SW480 (cell line): ENCODE data around the gene LDLRAD4.

ENCODE experiments used
- DNase-seq: peaks from one replicate; pipeline ENCODE4 v3.0.0-alpha.2; 2016; ENCODE audit warnings: low spot score

Gene LDLRAD4

GRCh38 chr18:13406736-13407135, 188.2 kb downstream of the LDLRAD4 start:
- no peak for DNase-seq

DNA sequence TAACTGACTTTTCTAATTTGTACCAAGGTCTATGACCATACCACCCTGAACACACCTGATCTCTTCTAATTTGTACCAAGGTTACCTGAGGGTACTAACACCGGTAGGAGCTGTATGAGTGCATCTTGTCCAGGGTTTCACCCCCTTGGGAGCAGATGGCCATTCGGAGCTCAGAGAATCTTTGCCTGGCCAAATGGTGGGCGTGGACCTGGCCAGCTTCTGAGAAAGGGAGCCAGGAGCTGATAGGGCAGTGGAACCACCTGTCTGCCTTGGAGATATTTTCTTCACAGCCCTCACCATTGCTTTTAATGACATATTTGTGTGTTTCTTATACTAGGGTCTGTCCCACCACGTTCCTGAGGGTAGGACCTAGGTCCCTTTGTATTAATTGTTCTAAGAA, 188.9 kb downstream of the LDLRAD4 start:
- DNase-seq: no peak

DNA sequence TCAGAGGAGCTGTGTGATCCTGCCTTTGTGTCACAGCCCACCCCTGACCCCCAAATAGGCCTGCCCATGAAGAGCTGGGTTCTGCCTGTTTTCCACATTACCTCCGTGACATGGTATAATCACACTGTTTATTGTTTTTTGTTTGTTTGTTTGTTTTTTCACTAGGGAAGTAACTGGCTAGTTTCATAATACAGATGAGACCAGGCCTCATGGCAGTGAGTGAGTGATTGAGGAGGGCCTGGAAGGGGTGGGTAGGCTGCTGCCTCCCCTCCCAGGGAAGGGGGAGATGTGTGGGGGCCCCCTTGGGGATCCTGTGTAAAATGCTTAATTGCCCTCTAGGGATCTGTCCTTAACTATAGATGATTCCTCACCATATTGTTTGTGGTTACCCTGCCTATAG, 190.5 kb downstream of the LDLRAD4 start:
- no peak for DNase-seq

- DNase-seq: no peak
Observed at GRCh38 chr18:13409997-13410396, 191.4 kb downstream of the LDLRAD4 start.

DNA sequence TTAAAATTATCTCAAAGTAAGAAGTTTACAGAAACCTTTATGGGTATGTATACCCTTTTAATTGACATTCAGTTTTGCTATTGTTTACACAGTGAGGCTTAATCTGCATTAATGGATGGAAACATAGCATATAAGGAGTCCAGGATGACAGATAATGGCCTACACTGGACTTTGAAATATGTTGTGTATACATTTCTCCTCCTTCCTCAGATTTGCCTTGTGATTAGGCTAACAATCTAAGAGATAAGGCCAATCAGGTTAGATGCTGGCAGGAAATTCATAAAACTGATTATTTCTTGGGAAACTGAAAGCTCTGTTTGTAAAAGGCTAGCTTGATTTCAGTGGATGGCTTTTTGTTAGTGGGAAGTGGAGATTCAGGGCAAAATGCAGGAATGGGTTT, 191.9 kb downstream of the LDLRAD4 start:
- no peak for DNase-seq

DNA sequence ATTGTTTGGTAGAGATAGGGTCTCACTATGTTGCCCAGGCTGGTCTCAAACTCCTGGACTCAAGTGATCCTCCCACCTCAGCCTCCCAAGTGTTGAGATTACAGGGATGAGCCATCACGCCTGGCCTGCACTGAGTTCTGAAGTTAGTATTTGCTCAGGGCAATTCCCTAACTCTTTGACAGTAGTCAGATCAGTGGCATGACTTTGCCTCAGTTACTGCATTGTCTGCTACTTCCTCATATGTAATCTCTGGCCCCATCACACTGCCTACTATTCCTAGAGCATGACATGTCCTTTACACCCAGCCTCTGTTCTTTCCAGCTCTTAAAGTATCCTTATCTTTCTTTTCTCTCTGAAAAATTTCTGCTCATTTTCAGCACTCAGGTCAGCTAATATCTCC, 193.5 kb downstream of the LDLRAD4 start:
- DNase-seq: no peak

DNA sequence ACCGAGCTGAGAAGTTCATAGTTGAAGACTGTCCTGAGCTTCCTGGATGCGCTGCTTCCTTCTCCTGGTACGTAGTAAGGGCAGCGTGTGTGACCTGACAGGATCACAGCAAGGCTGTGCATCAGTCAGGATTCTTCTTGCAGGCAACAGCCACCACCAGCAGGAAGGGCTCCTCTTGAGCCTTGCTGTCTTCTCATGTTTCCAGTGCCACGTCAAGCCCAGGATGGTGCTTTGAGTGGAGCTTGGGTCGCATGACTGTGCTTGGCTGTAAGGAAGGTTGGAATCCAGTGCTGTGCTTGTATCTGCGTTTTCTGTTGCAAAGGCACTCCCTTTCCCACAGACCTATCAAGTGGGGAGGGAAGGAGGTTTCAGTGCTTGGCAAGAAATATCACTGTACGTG, 194.3 kb downstream of the LDLRAD4 start:
- no peak for DNase-seq

- no peak for DNase-seq
Observed at GRCh38 chr18:13414102-13414501, 195.5 kb downstream of the LDLRAD4 start.

GRCh38 chr18:13414521-13414920, 196.0 kb downstream of the LDLRAD4 start:
- DNase-seq: no peak

DNA sequence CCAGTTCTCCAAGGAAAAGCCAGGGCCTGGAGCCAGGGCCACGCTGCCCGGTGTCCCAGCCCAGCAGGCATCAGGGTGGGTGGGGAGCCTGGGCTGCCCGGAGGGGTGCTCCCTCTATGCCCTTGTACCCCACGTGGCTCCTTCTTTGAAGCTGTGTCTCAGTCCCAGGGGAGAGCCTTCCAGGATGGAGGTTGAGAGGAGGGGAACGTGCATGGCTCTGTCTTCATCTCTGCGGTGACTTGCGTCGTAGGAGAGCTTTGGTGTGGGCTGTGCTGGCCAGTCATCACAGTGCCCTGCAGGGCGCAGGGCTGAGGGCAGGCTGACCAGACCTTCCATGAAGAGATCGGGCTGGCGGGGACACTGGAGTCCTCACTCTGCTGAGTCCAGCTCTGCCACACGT, 197.2 kb downstream of the LDLRAD4 start:
- no peak for DNase-seq

- DNase-seq: no peak
Observed at GRCh38 chr18:13416208-13416607, 197.6 kb downstream of the LDLRAD4 start.

DNA sequence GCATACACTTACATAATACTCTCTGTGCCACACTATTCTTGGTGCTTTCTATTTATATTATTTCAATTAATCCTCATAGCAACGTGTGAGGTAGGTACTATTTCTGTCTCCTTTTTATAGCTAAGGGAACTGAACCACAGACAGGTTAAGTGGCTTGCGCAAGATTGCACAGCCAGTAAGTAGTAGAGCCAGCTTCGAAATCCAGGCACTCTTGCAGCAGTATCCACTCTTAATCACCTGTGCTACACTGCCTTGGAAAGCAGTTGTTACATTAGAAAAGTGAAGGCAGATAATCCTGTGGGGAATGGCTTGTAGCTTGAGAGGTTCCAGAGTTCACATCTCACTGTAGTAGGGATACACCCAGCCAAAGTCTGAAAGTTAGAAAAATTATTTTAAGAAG, 198.3 kb downstream of the LDLRAD4 start:
- DNase-seq: no peak

- DNase-seq: no peak
Observed at GRCh38 chr18:13418013-13418710, 199.6 kb downstream of the LDLRAD4 start.

DNA sequence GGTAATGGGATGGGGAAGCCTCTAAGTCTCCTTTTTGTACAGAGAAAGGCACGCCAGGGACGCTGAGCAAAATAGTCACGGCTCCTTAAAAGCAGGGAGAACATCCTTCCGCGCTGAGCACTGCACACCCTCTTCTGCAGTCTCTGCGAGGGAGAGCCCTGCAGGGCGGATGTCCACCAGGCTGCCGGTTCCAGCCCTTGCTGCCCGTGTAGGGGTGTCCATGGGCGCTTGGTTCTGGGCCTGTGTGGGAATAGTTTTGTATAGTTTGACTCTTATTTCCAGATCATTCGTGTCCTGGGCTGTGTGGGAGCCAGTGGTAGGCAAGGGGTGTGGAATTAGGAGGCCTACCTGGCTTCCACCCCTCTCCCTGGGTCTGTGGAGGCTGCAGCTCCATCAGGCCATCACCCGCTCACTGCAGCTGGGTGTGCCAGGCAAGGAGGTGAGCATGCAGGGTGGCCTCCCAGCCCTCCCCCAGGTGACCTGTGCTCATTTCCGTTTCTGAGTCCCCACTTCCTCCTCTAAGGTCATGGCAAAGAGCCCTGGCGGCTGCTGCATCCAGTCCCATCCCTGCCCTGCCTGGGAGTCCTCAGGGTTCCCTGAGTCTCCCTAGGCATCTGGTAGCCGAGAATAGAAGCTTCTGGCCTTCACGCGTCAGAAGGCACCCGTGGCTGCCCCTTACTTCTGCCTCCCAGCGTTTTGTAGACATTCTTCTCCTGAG, 202.6 kb downstream of the LDLRAD4 start:
- no peak for DNase-seq

DNA sequence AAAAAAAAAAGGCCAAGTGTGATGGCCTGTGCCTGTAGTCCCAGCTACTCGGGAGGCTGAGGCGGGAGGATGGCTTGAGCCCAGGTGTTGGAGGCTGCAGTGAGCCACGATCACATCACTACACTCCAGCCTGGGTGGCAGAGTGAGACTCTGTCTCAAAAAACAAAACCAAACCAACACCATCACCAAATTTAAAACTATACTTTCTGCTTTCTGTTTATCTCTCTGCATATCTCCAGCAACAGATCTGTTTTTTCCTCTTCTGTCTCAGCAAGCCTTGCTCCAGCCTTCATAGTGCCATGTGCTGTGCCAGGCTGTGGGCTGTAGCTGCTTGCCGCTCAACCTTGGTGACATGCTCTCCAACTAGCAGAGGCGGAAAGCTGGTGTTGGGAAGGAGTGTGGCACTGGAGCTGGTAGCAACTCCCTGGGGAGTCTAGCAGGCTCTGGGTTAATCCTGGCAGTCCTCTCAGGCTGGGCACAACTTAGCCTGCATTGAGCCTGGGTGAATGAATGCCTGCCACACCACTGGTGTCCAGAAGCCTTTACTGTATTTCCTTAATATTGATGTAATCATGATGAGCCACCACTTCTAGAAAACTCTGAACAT, 204.1 kb downstream of the LDLRAD4 start:
- DNase-seq: no peak

DNA sequence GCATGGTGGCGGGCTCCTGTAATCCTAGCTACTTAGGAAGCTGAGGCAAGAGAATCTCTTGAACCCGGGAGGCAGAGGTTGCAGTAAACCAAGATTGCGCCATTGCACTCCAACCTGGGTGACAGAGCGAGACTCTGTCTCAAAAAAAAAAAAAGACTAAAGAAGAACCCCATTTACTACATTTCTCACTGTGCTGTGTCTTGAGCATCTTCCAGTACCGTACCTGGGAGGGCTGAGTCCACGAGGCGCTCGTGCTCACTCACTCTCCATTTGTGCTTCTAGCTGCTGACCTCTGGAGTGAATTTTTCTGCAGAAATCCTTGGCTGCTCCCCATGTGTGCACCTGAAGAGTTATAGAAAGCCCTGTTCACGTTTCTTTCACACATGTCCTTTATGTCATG, 204.8 kb downstream of the LDLRAD4 start:
- no peak for DNase-seq

DNA sequence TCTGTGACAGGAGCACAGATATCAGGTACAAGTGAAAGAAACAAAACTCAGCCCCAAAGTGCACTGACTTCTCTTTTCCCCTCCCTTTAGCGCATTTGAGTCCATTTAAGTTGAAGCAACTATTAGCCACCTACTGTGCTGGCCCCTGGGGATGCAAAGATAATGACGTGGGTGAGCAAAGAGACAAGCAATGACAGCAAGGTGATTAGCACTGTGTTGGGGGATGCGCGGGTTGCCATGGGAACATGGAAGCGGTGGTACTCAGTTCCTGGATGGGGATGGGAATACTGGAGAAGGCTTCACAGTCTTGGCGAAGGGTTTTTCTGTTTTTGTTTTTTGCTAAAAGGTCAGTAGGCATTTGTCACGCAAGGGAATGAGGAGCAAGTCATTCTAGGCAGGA, 205.8 kb downstream of the LDLRAD4 start:
- DNase-seq: no peak

GRCh38 chr18:13425357-13426091, 207.0 kb downstream of the LDLRAD4 start:
- DNase-seq: peak; percentile 30

- DNase-seq: no peak
Observed at GRCh38 chr18:13427354-13427753, 208.8 kb downstream of the LDLRAD4 start.

DNA sequence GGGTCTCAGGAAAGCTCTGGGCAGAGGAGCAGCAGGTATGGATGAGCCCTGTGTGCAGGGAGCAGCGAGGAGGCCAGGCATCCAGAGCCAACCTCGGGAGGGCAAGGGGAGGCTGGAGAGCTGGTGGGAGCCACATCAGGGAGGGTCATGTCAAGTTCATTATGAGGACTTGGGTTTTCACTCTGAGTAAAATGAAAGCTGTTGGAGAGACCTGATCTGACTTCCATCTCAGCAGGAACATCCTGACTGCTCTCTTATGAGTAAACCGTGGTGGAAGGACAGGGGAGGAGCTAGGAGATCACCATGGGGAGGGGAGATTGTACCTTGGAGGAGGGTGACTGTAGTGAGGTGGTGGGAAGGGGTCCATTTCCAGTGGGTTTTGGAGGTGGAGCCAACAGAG, 209.8 kb downstream of the LDLRAD4 start:
- DNase-seq: no peak

GRCh38 chr18:13429016-13429415, 210.5 kb downstream of the LDLRAD4 start:
- no peak for DNase-seq

DNA sequence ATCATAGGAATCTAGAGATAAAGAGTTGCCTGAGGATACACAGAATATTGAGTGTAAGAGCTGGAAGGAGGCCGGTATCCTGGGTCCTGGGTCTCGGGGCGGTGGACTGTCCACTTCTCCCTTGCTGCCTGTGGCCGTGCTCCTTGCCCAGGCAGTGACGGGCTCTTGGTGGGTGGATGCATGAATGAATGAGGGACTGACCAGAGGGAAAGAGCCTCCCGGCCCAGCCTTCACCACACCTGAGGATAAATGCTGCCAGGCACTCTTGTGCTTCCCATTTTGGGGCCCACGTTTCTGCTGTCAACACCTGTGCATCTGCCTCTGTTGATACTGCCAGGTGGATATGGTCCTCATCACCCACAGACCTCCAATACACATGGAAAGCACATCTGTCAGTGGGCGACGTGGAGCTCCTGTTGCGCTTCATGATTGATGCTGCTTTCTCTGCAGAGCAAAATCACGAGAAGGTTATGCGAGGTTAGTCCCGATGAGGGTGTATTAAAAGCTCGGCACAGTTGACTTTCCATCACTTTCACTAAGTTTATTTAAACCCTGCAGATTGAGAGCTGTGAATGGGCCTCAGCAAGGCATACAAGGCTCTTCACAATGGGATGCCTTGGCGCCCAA, 211.4 kb downstream of the LDLRAD4 start:
- DNase-seq: no peak
